H1 (cell line): ENCODE measurements around the gene C2CD3. TPM values are rescaled to one million over a fixed set of nuclear protein-coding genes. Genes with fewer than 3 reads are reported as not detected.

ENCODE experiments used
- CTCF ChIA-PET: fragments of 300-600 bp; sonication (Branson Sonifier 250); formaldehyde crosslinking; loops from one replicate; lab custom pipeline; 2021; ENCODE audit not compliant: partially characterized antibody; lab: Charles Lee
- POLR2A ChIA-PET: fragments of 300-600 bp; sonication (Branson Sonifier 250); formaldehyde crosslinking; loops from one replicate; lab custom pipeline; 2021; ENCODE audit warnings: inconsistent platforms; ENCODE audit not compliant: partially characterized antibody; lab: Charles Lee
- DNase-seq, 2 experiments: peaks; one replicate each; pipeline versions ENCODE4 v3.0.0 to v3.0.0-alpha.2; 2010 to 2022; ENCODE audit warnings: low spot score in 2 of 2, low read depth in 1 of 2, mixed read lengths in 1 of 2
- FAIRE-seq: peaks from 2 replicates; lab custom pipeline; 2011; peaks lifted over from hg19 to GRCh38; lab: Jason Lieb, UNC
- H2AFZ ChIP-seq: 2 replicates; pipeline ENCODE4 v1.8.1; 2012; ENCODE audit warnings: low read length, inconsistent platforms
- H2AK5ac ChIP-seq: 2 replicates; pipeline ENCODE4 v1.6.1; 2013; ENCODE audit warnings: low read depth, low read length
- H2BK120ac ChIP-seq: replicated peaks from 2 replicates; pipeline ENCODE3; 2013; ENCODE audit warnings: low read depth, low read length, inconsistent platforms
- H2BK12ac ChIP-seq: 2 replicates; pipeline ENCODE4 v1.6.1; 2013; ENCODE audit warnings: low read depth, low read length
- H2BK15ac ChIP-seq: 2 replicates; pipeline ENCODE4 v1.6.1; 2013; ENCODE audit warnings: low read length
- H2BK20ac ChIP-seq: 2 replicates; pipeline ENCODE4 v1.6.1; 2013; ENCODE audit warnings: low read length
- H2BK5ac ChIP-seq: 2 replicates; pipeline ENCODE4 v1.6.1; 2013; ENCODE audit warnings: low read depth, low read length
- H3K14ac ChIP-seq: 2 replicates; pipeline ENCODE4 v1.6.1; 2013; ENCODE audit warnings: inconsistent platforms; ENCODE audit not compliant: insufficient read length
- H3K18ac ChIP-seq: 2 replicates; pipeline ENCODE4 v1.6.1; 2013; ENCODE audit warnings: low read length; ENCODE audit errors: extremely low read depth
- H3K23ac ChIP-seq: 2 replicates; pipeline ENCODE4 v1.6.1; 2013; ENCODE audit warnings: inconsistent platforms; ENCODE audit not compliant: insufficient read length
- H3K23me2 ChIP-seq: 2 replicates; pipeline ENCODE4 v1.6.1; 2013; ENCODE audit warnings: low read depth, low read length
- H3K27ac ChIP-seq: 2 replicates; pipeline ENCODE4 v1.6.1; 2011; ENCODE audit warnings: low read depth, low read length, inconsistent platforms
- H3K27me3 ChIP-seq, 4 experiments: replicated peaks in 1 of 4; 1 replicate in 1 of 4; 2 replicates in 3 of 4; pipeline versions ENCODE4 v1.6.1 to v1.8.1; 2011 to 2013; ENCODE audit warnings: low read length in 3 of 4, mild to moderate bottlenecking in 3 of 4, inconsistent platforms in 2 of 4, mixed read lengths in 2 of 4, moderate library complexity in 1 of 4; ENCODE audit not compliant: control insufficient read depth in 3 of 4, insufficient read depth in 3 of 4; ENCODE audit errors: extremely low read depth in 1 of 4
- H3K36me3 ChIP-seq, 4 experiments: 2 replicates each; pipeline versions ENCODE4 v1.6.1 to v1.8.1; 2011 to 2013; ENCODE audit warnings: mild to moderate bottlenecking in 4 of 4, low read length in 3 of 4, moderate library complexity in 2 of 4, control low read depth in 1 of 4, inconsistent platforms in 1 of 4; ENCODE audit not compliant: insufficient read depth in 4 of 4, control insufficient read depth in 2 of 4
- H3K4ac ChIP-seq: replicated peaks from 2 replicates; pipeline ENCODE3; 2013; ENCODE audit warnings: low read length, low read depth, mixed read lengths, inconsistent platforms; ENCODE audit not compliant: insufficient read length
- H3K4me1 ChIP-seq, 4 experiments: replicated peaks in 1 of 4; 1 replicate in 1 of 4; 2 replicates in 3 of 4; pipeline versions ENCODE4 v1.6.1 to v1.8.1; 2011 to 2013; ENCODE audit warnings: low read length in 3 of 4, inconsistent platforms in 2 of 4, mixed read lengths in 1 of 4; ENCODE audit not compliant: insufficient read depth in 4 of 4, control insufficient read depth in 3 of 4
- H3K4me2 ChIP-seq, 2 experiments: 2 replicates each; pipeline versions ENCODE4 v1.6.1 to v1.8.1; 2011 to 2013; ENCODE audit warnings: low read depth in 2 of 2, low read length in 2 of 2, control low read depth in 1 of 2, inconsistent platforms in 1 of 2, mild to moderate bottlenecking in 1 of 2; ENCODE audit not compliant: insufficient read depth in 1 of 2
- H3K4me3 ChIP-seq, 4 experiments: fragments of 200-600, 300-600 bp in 1 of 4; sonication (generic), shearing (Covaris generic), sonication (Bioruptor Twin) in 1 of 4; 2 replicates each; pipeline versions ENCODE4 v1.5.1 to v1.8.1; 2011 to 2016; ENCODE audit warnings: low read length in 4 of 4, low read depth in 3 of 4, control low read depth in 2 of 4, inconsistent platforms in 2 of 4, mild to moderate bottlenecking in 2 of 4, mixed read lengths in 1 of 4, moderate library complexity in 1 of 4; ENCODE audit not compliant: insufficient read depth in 2 of 4; ENCODE audit errors: extremely low read depth in 1 of 4
- H3K56ac ChIP-seq: replicated peaks from 2 replicates; pipeline ENCODE3; 2013; ENCODE audit warnings: low read depth, mild to moderate bottlenecking, mixed read lengths, low read length, inconsistent platforms; ENCODE audit not compliant: insufficient read length
- H3K79me1 ChIP-seq: 2 replicates; pipeline ENCODE4 v1.6.1; 2013; ENCODE audit warnings: low read depth, low read length, control low read depth
- H3K79me2 ChIP-seq, 2 experiments: 2 replicates each; pipeline versions ENCODE4 v1.6.1 to v1.8.1; 2012 to 2013; ENCODE audit warnings: low read length in 2 of 2, mild to moderate bottlenecking in 2 of 2, inconsistent platforms in 1 of 2; ENCODE audit not compliant: insufficient read depth in 2 of 2, control insufficient read depth in 1 of 2
- H3K9ac ChIP-seq, 4 experiments: replicated peaks in 1 of 4; 1 replicate in 1 of 4; 2 replicates in 3 of 4; pipeline versions ENCODE4 v1.6.1 to v1.8.1; 2011 to 2013; ENCODE audit warnings: low read depth in 3 of 4, low read length in 3 of 4, control low read depth in 2 of 4, mild to moderate bottlenecking in 2 of 4, moderate library complexity in 2 of 4, inconsistent platforms in 1 of 4; ENCODE audit errors: extremely low read depth in 1 of 4
- H3K9me3 ChIP-seq, 2 experiments: 2 replicates each; pipeline versions ENCODE4 v1.6.1 to v1.8.1; 2012 to 2013; ENCODE audit warnings: mild to moderate bottlenecking in 2 of 2, moderate library complexity in 2 of 2, control low read depth in 1 of 2, inconsistent platforms in 1 of 2, low read depth in 1 of 2, low read length in 1 of 2, mixed read lengths in 1 of 2; ENCODE audit not compliant: insufficient read depth in 2 of 2
- H4K20me1 ChIP-seq, 2 experiments: replicated peaks in 1 of 2; 2 replicates each; pipeline versions ENCODE3 to v1.8.1; 2011 to 2013; ENCODE audit warnings: inconsistent platforms in 2 of 2, low read length in 2 of 2, mild to moderate bottlenecking in 1 of 2; ENCODE audit not compliant: insufficient read depth in 2 of 2, control insufficient read depth in 1 of 2
- H4K5ac ChIP-seq: 2 replicates; pipeline ENCODE4 v1.6.1; 2013; ENCODE audit warnings: low read length, low read depth, mixed read lengths, inconsistent platforms; ENCODE audit not compliant: insufficient read length
- H4K8ac ChIP-seq: 2 replicates; pipeline ENCODE4 v1.8.0; 2013; ENCODE audit warnings: mild to moderate bottlenecking, moderate library complexity, low read length, inconsistent platforms; ENCODE audit not compliant: insufficient read depth; ENCODE audit errors: extremely low read depth
- H4K91ac ChIP-seq: replicated peaks from 2 replicates; pipeline ENCODE3; 2013; ENCODE audit warnings: low read length, mixed read lengths, inconsistent platforms; ENCODE audit not compliant: insufficient read length
- E2F6 ChIP-seq: IDR thresholded peaks from 2 replicates; pipeline ENCODE4 v1.6.1; 2012; ENCODE audit warnings: inconsistent platforms
- EGR1 ChIP-seq: IDR thresholded peaks from 2 replicates; pipeline ENCODE4 v1.6.1; 2011; ENCODE audit warnings: low read depth, low read length, borderline replicate concordance
- EP300 ChIP-seq, 2 experiments: IDR thresholded peaks; 1 replicate in 1 of 2; 2 replicates in 1 of 2; pipeline ENCODE4 v1.6.1; 2011 to 2012; ENCODE audit warnings: low read depth in 2 of 2, low read length in 2 of 2, mild to moderate bottlenecking in 2 of 2, borderline replicate concordance in 1 of 2, inconsistent platforms in 1 of 2, moderate library complexity in 1 of 2
- GABPA ChIP-seq: IDR thresholded peaks from 2 replicates; pipeline ENCODE4 v1.6.1; 2011; ENCODE audit warnings: mild to moderate bottlenecking, low read length, moderate library complexity, borderline replicate concordance; ENCODE audit not compliant: insufficient read depth
- RXRA ChIP-seq: IDR thresholded peaks from 2 replicates; pipeline ENCODE4 v1.6.1; 2011; ENCODE audit warnings: low read depth, mild to moderate bottlenecking, low read length, moderate library complexity; ENCODE audit not compliant: insufficient read depth
- TCF12 ChIP-seq: IDR thresholded peaks from 2 replicates; pipeline ENCODE4 v1.6.1; 2011; ENCODE audit warnings: low read depth, mild to moderate bottlenecking, low read length
- ZNF274 ChIP-seq: IDR thresholded peaks from 2 replicates; pipeline ENCODE4 v1.7.0; 2012; ENCODE audit warnings: low read length, borderline replicate concordance; ENCODE audit errors: extremely low read depth
- WGBS, 2 experiments: shearing (Covaris generic) in 1 of 2; methylation state at CpG; one replicate each; pipeline versions ENCODE4 v1.1.6 to v1.1.7; 2013 to 2015; ENCODE audit warnings: low lambda C conversion rate in 2 of 2, mixed read lengths in 2 of 2, inconsistent platforms in 1 of 2, low coverage in 1 of 2, missing lambda C conversion rate in 1 of 2; ENCODE audit not compliant: insufficient replicate concordance in 2 of 2, insufficient coverage in 1 of 2, insufficient read length in 1 of 2; ENCODE audit errors: extremely low coverage in 1 of 2, missing lambda C conversion rate in 1 of 2; 5-methylcytosine and 5-hydroxymethylcytosine counted together
- polyA plus RNA-seq, 7 experiments: library from polyadenylated mRNA; depleted of rRNA in 3 of 7; stranded (reverse) in 5 of 7; unstranded in 2 of 7; fragments of >200 nt in 5 of 7; fragments of 200-250 nt in 2 of 7; gene quantifications; 1 replicate in 5 of 7; 2 replicates in 1 of 7; 4 replicates in 1 of 7; pipeline versions ENCODE4 v1.2.1 to v1.2.3, GENCODE V29; 2011 to 2013; ENCODE audit warnings: missing spikeins in 2 of 7, mixed read lengths in 2 of 7
- total RNA-seq: library from RNA; stranded (reverse); fragmentation: NEBNext Ultra II Directional; extraction: Animal tissue kit (Norgen Biotek cat#: 25700); gene quantifications from 2 replicates; pipeline ENCODE4 v1.2.1, GENCODE V29; 2021
- TF ChIP-seq, protein P1 (sequence below): IDR thresholded peaks from 2 replicates; pipeline ENCODE4 v1.6.1; 2012; ENCODE audit warnings: inconsistent platforms

C2CD3 gene
- total and polyA plus RNA-seq, 2 of the 8 experiments (the other 6 are each of a cell fraction or from before 2014, with no cell fraction given) = 11.0 to 29.1 TPM

DNA sequence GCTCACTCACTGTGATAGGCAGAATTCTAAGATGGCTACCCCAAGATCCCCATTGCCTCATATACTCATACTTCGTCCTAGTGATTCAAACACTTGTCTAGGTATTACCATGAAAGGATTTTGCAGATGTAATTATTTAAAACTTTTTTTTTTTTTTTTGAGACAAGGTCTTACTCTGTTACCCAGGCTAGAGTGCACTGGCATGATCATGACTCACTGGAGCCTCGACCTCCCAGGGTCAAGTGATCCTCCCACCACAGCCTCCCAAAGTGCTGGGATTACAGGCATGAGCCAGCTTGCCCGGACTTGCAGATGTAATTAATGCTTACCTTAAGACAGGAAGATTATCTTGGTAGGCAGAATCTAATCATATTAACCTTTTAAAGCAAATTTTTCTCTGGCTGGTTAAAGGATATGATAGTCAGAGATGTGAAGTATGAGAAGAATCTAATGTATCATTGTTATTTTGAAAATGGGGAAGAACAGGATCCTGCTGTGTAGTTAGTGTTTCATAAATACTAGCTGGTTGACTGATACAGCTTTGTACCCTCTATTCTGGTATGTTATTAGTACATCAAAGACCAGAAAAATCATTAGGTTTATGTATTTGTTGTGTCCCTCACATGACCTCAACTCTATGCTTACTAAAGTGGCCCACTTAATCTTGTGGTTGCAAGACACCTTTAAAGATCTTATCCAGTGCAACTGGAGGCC lies 35.5 kb downstream of the C2CD3 start:
- no peak overlapping the region for H4K5ac ChIP-seq
- no peak overlapping the region for H3K23ac ChIP-seq
- no peak for FAIRE-seq
- H3K27me3 ChIP-seq = no peaks in the 10 kb centered on the region
- H3K36me3 ChIP-seq = peaks cover 0 to 46% (median 16%) of the 10 kb centered on the region in 4 experiments; a peak in 5 of 8 replicates
- H3K79me1 ChIP-seq = no peaks in the 10 kb centered on the region
- no peaks in the 10 kb centered on the region for H3K79me2 ChIP-seq
- no peak overlapping the region for H3K4me2 ChIP-seq
- no peak overlapping the region for H3K27ac ChIP-seq
- WGBS, 2 experiments = 87% methylated on average over 3 of the region's 3 CpGs; no CpG with 5 or more reads in 1 of the 2 experiments
- H3K9ac ChIP-seq = no peak overlapping the region
- 0 out of 4 replicates have a peak, but pooled peaks cover 0 to 2% of the 10 kb centered on the region in 2 experiments for H3K9me3 ChIP-seq
- H3K4me3 ChIP-seq = no peak overlapping the region
- no peak overlapping the region for H3K14ac ChIP-seq
- H2BK20ac ChIP-seq = no peak overlapping the region
- no peak overlapping the region for H2AK5ac ChIP-seq
- no peak overlapping the region; the same call in 1 of the 2 replicates for H2BK5ac ChIP-seq
- no peaks in the 10 kb centered on the region for H3K23me2 ChIP-seq
- ChIA-PET CTCF (interaction anchor here (0.7 kb wide), 2 partner anchors 100 to 748 kb away, joined by 3 to 4 read pairs; no protein-coding TSS in a partner anchor), POLR2A (interaction anchor here (1.1 to 1.3 kb wide), 2 partner anchors 12 to 14 kb away, joined by 5 to 7 read pairs; no protein-coding TSS in a partner anchor)
- H2BK120ac ChIP-seq = no peak overlapping the region
- no peak overlapping the region for H2AFZ ChIP-seq
- no peak for DNase-seq
- H3K4ac ChIP-seq = no peak overlapping the region
- H3K18ac ChIP-seq = no peak overlapping the region
- no peak overlapping the region for H2BK12ac ChIP-seq
- no peak overlapping the region for H4K8ac ChIP-seq
- H3K56ac ChIP-seq = no peak overlapping the region
- no peaks in the 10 kb centered on the region for H4K20me1 ChIP-seq
- no peak overlapping the region for H4K91ac ChIP-seq
- peaks cover 0 to 6% (median 2%) of the 10 kb centered on the region in 4 experiments; a peak in 5 of 7 replicates for H3K4me1 ChIP-seq
- no peak overlapping the region for H2BK15ac ChIP-seq
- no peak for TF ChIP-seq RXRA
- TF ChIP-seq, protein P1, sequence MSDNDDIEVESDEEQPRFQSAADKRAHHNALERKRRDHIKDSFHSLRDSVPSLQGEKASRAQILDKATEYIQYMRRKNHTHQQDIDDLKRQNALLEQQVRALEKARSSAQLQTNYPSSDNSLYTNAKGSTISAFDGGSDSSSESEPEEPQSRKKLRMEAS = no peak
- no peak for TF ChIP-seq TCF12
- TF ChIP-seq GABPA = no peak
- no peak for TF ChIP-seq EP300 (IDR thresholded peaks at IDR 0.05; ENCODE audit: borderline replicate concordance in 1 of 2, low read depth in 2 of 2, low read length in 2 of 2)
- TF ChIP-seq EGR1 = no peak
- TF ChIP-seq E2F6 = no peak
- TF ChIP-seq ZNF274 = no peak
